ENCODE data around the gene COQ5.

Gene COQ5

GRCh38 chr12:120472521-120472920, 56.4 kb downstream of the COQ5 start:
- Histone ChIP-seq H3K4me3 (ENCODE audit: low read length) (peak overlapping the region; percentile 98; the same call in 1 of the 2 replicates), H3K9me3 (ENCODE audit: control insufficient read depth, insufficient read depth, low read length) (no peaks in the 10 kb centered on the region), H3K4me1 (ENCODE audit: control insufficient read depth, low read length) (peaks cover 60% of the 10 kb centered on the region), H3K4me2 (ENCODE audit: low read length) (peak overlapping the region; percentile 98), H3K36me3 (ENCODE audit: control insufficient read depth, low read length) (peaks cover 20% of the 10 kb centered on the region), H3K27ac (ENCODE audit: low read depth, low read length) (no peak overlapping the region), H4K20me1 (ENCODE audit: control insufficient read depth, insufficient read depth, low read depth, low read length) (peaks cover 14% of the 10 kb centered on the region), H3K9me2 (replicated peaks; ENCODE audit: control insufficient read depth, low read length) (no peaks in the 10 kb centered on the region), H3K79me2 (ENCODE audit: control insufficient read depth, low read length) (peaks cover 75% of the 10 kb centered on the region), H3K27me3 (ENCODE audit: control insufficient read depth, low read length) (no peaks in the 10 kb centered on the region), H3F3A (ENCODE audit: control insufficient read depth, insufficient read depth) (peaks cover 12% of the 10 kb centered on the region; the same call in 1 of the 2 replicates)
- TF ChIP-seq, protein P1, sequence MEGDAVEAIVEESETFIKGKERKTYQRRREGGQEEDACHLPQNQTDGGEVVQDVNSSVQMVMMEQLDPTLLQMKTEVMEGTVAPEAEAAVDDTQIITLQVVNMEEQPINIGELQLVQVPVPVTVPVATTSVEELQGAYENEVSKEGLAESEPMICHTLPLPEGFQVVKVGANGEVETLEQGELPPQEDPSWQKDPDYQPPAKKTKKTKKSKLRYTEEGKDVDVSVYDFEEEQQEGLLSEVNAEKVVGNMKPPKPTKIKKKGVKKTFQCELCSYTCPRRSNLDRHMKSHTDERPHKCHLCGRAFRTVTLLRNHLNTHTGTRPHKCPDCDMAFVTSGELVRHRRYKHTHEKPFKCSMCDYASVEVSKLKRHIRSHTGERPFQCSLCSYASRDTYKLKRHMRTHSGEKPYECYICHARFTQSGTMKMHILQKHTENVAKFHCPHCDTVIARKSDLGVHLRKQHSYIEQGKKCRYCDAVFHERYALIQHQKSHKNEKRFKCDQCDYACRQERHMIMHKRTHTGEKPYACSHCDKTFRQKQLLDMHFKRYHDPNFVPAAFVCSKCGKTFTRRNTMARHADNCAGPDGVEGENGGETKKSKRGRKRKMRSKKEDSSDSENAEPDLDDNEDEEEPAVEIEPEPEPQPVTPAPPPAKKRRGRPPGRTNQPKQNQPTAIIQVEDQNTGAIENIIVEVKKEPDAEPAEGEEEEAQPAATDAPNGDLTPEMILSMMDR (IDR thresholded peaks at IDR 0.05; ENCODE audit: low read depth, low read length, poor library complexity, severe bottlenecking): no peak
- no peak for TF ChIP-seq EZH2phosphoT487 (IDR thresholded peaks at IDR 0.05; ENCODE audit: borderline replicate concordance, low read length)

GRCh38 chr12:120470150-120470784, 58.7 kb downstream of the COQ5 start:
- no peaks in the 10 kb centered on the region for H3K27me3 ChIP-seq (ENCODE audit: control insufficient read depth, low read length)
- peaks cover 92% of the 10 kb centered on the region for H3K79me2 ChIP-seq (ENCODE audit: control insufficient read depth, low read length)
- peak overlapping the region; percentile 98 for H3K4me2 ChIP-seq (ENCODE audit: low read length)
- peak overlapping the region; percentile 66 for H3K27ac ChIP-seq (ENCODE audit: low read depth, low read length)
- TF ChIP-seq, protein P1 (IDR thresholded peaks at IDR 0.05; ENCODE audit: low read depth, low read length, poor library complexity, severe bottlenecking): no peak
- no peak for TF ChIP-seq EZH2phosphoT487 (IDR thresholded peaks at IDR 0.05; ENCODE audit: borderline replicate concordance, low read length)
- peaks cover 64% of the 10 kb centered on the region for H3K4me1 ChIP-seq (ENCODE audit: control insufficient read depth, low read length)
- peaks cover 43% of the 10 kb centered on the region for H3K36me3 ChIP-seq (ENCODE audit: control insufficient read depth, low read length)
- no peaks in the 10 kb centered on the region for H3K9me2 ChIP-seq (replicated peaks; ENCODE audit: control insufficient read depth, low read length)
- H3F3A ChIP-seq (ENCODE audit: control insufficient read depth, insufficient read depth): peaks cover 15% of the 10 kb centered on the region; the same call in 1 of the 2 replicates
- H3K9me3 ChIP-seq (ENCODE audit: control insufficient read depth, insufficient read depth, low read length): no peaks in the 10 kb centered on the region
- peak overlapping the region; percentile 98 for H3K4me3 ChIP-seq (ENCODE audit: low read length)
- H4K20me1 ChIP-seq (ENCODE audit: control insufficient read depth, insufficient read depth, low read depth, low read length): peaks cover 36% of the 10 kb centered on the region

GRCh38 chr12:120469450-120470149, 59.4 kb downstream of the COQ5 start, which contains the start of gene SRSF9:
SRSF9 (minus strand) TSS chr12:120469748; CDS start chr12:120469609, 139 bp downstream.
- Histone ChIP-seq H3K9me3 (ENCODE audit: control insufficient read depth, insufficient read depth, low read length) (no peaks in the 10 kb centered on the region), H3K27ac (ENCODE audit: low read depth, low read length) (peak within 1 kb of the TSS; percentile 66), H3K27me3 (ENCODE audit: control insufficient read depth, low read length) (no peaks in the 10 kb centered on the region), H3F3A (ENCODE audit: control insufficient read depth, insufficient read depth) (peaks cover 16% of the 10 kb centered on the region), H3K4me1 (ENCODE audit: control insufficient read depth, low read length) (peaks cover 58% of the 10 kb centered on the region), H3K4me2 (ENCODE audit: low read length) (peak within 1 kb of the TSS; percentile 98), H3K9me2 (replicated peaks; ENCODE audit: control insufficient read depth, low read length) (no peaks in the 10 kb centered on the region), H3K4me3 (ENCODE audit: low read length) (peak within 1 kb of the TSS; percentile 98), H3K79me2 (ENCODE audit: control insufficient read depth, low read length) (peaks cover 93% of the 10 kb centered on the region), H3K36me3 (ENCODE audit: control insufficient read depth, low read length) (peaks cover 49% of the 10 kb centered on the region), H4K20me1 (ENCODE audit: control insufficient read depth, insufficient read depth, low read depth, low read length) (peaks cover 36% of the 10 kb centered on the region)
- no peak for TF ChIP-seq EZH2phosphoT487 (IDR thresholded peaks at IDR 0.05; ENCODE audit: borderline replicate concordance, low read length)
- TF ChIP-seq, protein P1 (IDR thresholded peaks at IDR 0.05; ENCODE audit: low read depth, low read length, poor library complexity, severe bottlenecking): peak; percentile 89
